Osteocyte (in vitro differentiated cells): ENCODE results near the gene FBN1. TPM values are rescaled to one million over a fixed set of nuclear protein-coding genes. Genes with fewer than 3 reads are reported as not detected.
A peak's percentile ranks its signal among the peaks of the same experiment; 100 is the strongest.

Experiments
- DNase-seq: peaks from one replicate; pipeline ENCODE4 v3.0.0; 2021; ENCODE audit warnings: mixed read lengths; ENCODE audit not compliant: unreplicated experiment; ENCODE audit errors: extremely low spot score
- H3K27ac Mint-ChIP-seq: one replicate; pipeline ENCODE4 v1.8.0; 2021; ENCODE audit warnings: mild to moderate bottlenecking, mixed read lengths; ENCODE audit not compliant: unreplicated experiment
- H3K27me3 Mint-ChIP-seq: one replicate; pipeline ENCODE4 v1.8.0; 2021; ENCODE audit warnings: mixed read lengths; ENCODE audit not compliant: unreplicated experiment
- H3K36me3 Mint-ChIP-seq: one replicate; pipeline ENCODE4 v1.8.0; 2021; ENCODE audit warnings: mixed read lengths; ENCODE audit not compliant: unreplicated experiment
- H3K4me1 Mint-ChIP-seq: one replicate; pipeline ENCODE4 v1.8.0; 2021; ENCODE audit warnings: mixed read lengths; ENCODE audit not compliant: unreplicated experiment
- H3K4me3 Mint-ChIP-seq: one replicate; pipeline ENCODE4 v1.8.0; 2021; ENCODE audit warnings: mild to moderate bottlenecking, moderate library complexity, mixed read lengths; ENCODE audit not compliant: unreplicated experiment
- H3K9me3 Mint-ChIP-seq: one replicate; pipeline ENCODE4 v1.8.0; 2021; ENCODE audit warnings: mixed read lengths; ENCODE audit not compliant: unreplicated experiment
- CTCF ChIP-seq: fragments of 200-600 bp; sonication (generic); IDR thresholded peaks from 2 replicates; pipeline ENCODE4 v1.5.0; 2021; ENCODE audit warnings: antibody characterized with exemption, mild to moderate bottlenecking, moderate library complexity
- total RNA-seq: library from RNA; stranded (reverse); gene quantifications from 2 replicates; pipeline ENCODE4 v1.2.1, GENCODE V29; 2021

Gene FBN1
- total RNA-seq, 1 donor from 2014 or later, result 1,012 TPM

GRCh38 chr15:48486228-48486627 lies 159.3 kb downstream of the FBN1 start:
- Mint-ChIP-seq H3K4me1 (peaks cover 13% of the 10 kb centered on the region), H3K36me3 (peaks cover 83% of the 10 kb centered on the region), H3K27me3 (no peaks in the 10 kb centered on the region), H3K9me3 (no peaks in the 10 kb centered on the region), H3K4me3 (no peak overlapping the region), H3K27ac (peak overlapping the region; percentile 41)
- no peak for TF ChIP-seq CTCF
- DNase-seq, result no peak

- no peak for DNase-seq
- H3K9me3 Mint-ChIP-seq, result no peaks in the 10 kb centered on the region
- TF ChIP-seq CTCF, result no peak
- peaks cover 79% of the 10 kb centered on the region for H3K36me3 Mint-ChIP-seq
- peak overlapping the region; percentile 47 for H3K27ac Mint-ChIP-seq
- H3K27me3 Mint-ChIP-seq, result no peaks in the 10 kb centered on the region
- H3K4me1 Mint-ChIP-seq, result peaks cover 31% of the 10 kb centered on the region
- H3K4me3 Mint-ChIP-seq, result no peak overlapping the region
Measured at GRCh38 chr15:48481802-48482201, 163.7 kb downstream of the FBN1 start.

GRCh38 chr15:48479751-48480150 lies 165.8 kb downstream of the FBN1 start:
- Mint-ChIP-seq H3K9me3 (no peaks in the 10 kb centered on the region), H3K36me3 (peaks cover 70% of the 10 kb centered on the region), H3K4me3 (no peak overlapping the region), H3K4me1 (peaks cover 41% of the 10 kb centered on the region), H3K27me3 (no peaks in the 10 kb centered on the region), H3K27ac (peak overlapping the region; percentile 23)
- no peak for TF ChIP-seq CTCF
- DNase-seq, result no peak

GRCh38 chr15:48478581-48478980 lies 166.9 kb downstream of the FBN1 start:
- DNase-seq, result no peak
- H3K9me3 Mint-ChIP-seq, result no peaks in the 10 kb centered on the region
- peak overlapping the region; percentile 67 for H3K27ac Mint-ChIP-seq
- peaks cover 72% of the 10 kb centered on the region for H3K36me3 Mint-ChIP-seq
- TF ChIP-seq CTCF, result no peak
- H3K27me3 Mint-ChIP-seq, result no peaks in the 10 kb centered on the region
- H3K4me3 Mint-ChIP-seq, result no peak overlapping the region
- H3K4me1 Mint-ChIP-seq, result peaks cover 46% of the 10 kb centered on the region

GRCh38 chr15:48477795-48478360 lies 167.6 kb downstream of the FBN1 start:
- no peak for DNase-seq
- Mint-ChIP-seq H3K27me3 (no peaks in the 10 kb centered on the region), H3K4me3 (no peak overlapping the region), H3K9me3 (no peaks in the 10 kb centered on the region), H3K4me1 (peaks cover 53% of the 10 kb centered on the region), H3K27ac (peak overlapping the region; percentile 67), H3K36me3 (peaks cover 73% of the 10 kb centered on the region)
- TF ChIP-seq CTCF, result no peak
